ENCODE data around the gene CNIH4.
"Not testable (repeated sequence)": the region's sequence is repeated elsewhere in the genome, so short reads cannot be mapped to it uniquely, and the experiment has no call there.

The CNIH4 gene

GRCh38 chr1:224402472-224403036 lies 45.9 kb downstream of the CNIH4 start:
- no peak for DNase-seq (ENCODE audit: low read depth)

DNA sequence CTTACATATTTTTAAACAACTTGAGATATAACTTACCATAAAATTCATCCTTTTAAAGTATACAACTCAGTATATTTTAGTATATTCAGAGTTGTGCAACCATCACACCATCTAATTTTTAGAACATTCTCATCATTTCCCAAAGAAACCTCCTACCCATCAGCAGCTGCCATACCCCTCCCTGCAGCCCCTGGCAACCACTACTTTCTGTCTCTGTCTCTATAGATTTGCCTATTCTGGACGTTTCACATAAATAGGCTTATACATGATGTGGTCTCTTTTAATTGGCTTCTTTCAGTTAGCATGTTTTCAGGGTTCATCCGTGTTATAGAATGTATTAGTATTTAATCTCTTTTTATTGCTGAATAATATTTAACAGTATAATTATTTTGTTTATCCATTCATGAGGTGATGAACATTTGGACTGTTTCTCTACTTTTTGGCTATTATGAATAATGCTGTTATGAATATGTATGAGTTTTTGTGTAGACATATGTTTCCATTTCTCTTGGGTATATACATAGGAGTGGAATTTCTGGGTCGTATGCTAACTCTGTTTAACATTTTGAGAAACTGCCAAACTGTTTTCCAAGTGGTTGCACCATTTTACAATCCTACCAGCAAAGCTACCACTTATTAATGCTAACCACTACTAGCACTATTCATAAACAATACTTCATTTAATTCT lies 48.4 kb downstream of the CNIH4 start:
- DNase-seq (ENCODE audit: low read depth): no peak

DNA sequence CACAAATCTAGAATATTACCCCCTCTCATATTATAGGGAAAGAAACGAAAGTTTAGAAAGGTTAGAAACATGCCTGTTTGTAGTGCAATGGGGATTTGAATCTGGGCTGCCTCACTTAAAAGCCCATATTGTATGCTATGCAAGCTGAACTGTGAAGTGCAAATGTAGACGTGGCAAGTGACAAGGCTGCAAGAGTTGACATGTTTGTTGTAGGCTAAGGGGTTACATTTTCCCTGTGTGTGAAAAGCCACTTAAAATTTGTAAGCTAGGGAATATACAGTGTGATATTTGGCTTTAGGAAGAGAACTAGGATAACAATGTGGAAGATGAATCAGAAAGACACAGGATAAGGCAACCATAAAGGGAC lies 48.9 kb downstream of the CNIH4 start:
- DNase-seq (ENCODE audit: low read depth): no peak

GRCh38 chr1:224406216-224406615 lies 49.5 kb downstream of the CNIH4 start:
- no peak for DNase-seq (ENCODE audit: low read depth)

DNA sequence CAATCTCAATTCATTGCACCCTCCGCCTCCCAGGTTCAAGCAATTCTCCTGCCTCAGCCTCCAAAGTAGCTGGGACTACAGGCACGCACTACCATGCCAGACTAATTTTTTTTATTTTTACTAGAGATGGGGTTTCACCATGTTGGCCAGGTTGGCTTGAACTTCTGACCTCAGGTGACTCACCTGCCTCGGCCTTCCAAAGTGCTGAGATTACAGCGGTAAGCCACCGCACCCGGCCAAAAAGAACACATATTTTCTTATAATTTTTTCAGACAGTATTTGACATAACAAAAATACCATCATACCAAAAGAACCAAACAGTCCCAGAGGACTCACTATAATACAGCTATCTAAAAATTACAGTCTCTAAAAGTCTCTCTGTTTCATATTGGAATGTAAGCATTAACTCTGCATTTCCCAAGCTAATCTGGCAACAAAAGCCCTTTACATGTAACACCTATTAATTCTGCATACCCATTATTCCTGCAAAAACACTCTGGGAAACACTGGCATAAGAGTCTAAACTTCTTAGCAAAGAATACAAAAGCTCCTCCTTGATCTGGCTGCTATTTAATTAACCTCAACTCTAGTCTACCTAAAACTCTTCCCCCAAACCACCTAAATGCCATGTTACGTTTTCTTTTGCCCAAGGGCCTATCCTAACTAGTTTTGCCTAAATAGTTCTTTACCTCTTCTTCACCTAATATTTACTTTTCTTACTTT lies 51.1 kb downstream of the CNIH4 start:
- no peak for DNase-seq (ENCODE audit: low read depth)

DNA sequence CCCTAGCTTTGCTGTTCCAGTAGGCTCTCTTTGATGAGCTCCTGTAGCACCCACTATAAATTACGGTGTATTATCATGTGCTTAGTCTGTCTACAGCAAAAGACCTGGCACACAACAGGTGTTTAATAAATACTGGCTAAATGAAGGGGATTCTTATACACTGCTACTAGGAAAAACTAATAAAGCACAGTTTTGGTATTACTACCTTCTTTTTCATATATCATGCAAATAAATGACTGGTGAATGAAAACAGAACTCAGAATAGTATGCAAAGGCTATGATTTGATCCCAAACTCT lies 51.6 kb downstream of the CNIH4 start:
- no peak for DNase-seq (ENCODE audit: low read depth)

DNA sequence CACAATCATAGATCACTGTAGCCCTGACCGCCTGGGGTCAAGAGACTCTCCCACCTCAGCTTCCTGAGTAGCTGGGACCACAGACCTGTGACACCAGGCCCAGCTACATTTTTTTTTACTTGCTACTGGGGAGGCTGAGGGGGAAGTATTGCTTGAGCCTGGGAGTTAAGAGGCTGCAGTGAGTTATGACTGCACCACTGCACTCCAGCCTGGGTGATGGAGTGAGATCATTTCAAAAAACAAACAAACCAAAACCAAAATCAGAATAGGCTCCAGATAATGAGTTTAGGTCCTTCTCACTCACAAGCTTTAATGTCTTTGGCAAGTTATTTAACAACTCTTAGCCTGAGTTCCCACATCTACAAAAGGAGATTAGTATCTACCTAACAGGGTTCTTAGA lies 55.1 kb downstream of the CNIH4 start:
- DNase-seq (ENCODE audit: low read depth): no peak

DNA sequence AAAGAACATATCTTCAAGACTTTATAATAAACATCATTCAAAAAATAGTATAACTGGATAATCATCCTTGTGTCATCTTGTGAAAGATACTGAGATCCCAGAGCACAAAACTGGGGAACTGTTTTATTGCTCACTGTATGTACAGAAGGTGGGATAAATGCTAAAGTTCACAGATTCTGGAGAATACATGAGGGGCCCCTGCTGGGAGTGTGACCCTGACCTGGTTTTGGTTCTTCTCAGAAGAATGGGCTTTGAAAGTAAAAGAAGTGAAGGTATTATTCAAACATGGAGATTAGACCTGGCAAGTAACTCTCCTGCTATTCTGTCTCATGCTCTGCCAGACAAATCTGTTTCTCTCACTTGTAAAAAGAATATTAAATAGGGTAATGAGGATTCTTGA lies 63.4 kb downstream of the CNIH4 start:
- no peak for DNase-seq (ENCODE audit: low read depth)

DNA sequence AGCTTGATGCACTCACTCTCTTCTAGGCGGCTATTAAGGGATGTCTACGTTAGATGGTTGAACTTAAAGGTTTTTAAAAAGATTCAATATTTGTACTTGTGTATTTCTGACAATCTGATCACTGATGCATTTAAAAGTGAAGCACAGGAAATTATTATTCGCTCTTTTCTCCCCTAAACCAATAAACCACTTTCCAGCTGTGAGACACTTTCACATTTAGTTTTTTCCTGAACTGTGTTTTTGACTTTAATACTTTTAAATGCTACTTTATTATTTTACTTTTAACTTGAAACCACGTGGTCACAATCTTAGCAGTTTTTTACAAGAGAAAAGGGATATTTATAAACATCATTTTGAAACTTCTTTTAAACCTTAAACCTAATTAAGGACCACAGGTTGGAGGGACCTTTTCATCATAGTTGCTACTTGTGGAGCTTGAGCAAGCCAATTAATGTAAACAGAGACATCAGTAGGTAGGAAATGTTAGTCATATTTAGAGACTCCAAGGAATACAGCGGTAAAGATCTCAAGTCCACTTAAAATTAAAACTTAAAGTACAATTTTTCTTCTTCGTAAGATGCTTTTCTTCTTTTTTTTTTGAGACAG lies 68.7 kb downstream of the CNIH4 start:
- DNase-seq (ENCODE audit: low read depth): no peak

DNA sequence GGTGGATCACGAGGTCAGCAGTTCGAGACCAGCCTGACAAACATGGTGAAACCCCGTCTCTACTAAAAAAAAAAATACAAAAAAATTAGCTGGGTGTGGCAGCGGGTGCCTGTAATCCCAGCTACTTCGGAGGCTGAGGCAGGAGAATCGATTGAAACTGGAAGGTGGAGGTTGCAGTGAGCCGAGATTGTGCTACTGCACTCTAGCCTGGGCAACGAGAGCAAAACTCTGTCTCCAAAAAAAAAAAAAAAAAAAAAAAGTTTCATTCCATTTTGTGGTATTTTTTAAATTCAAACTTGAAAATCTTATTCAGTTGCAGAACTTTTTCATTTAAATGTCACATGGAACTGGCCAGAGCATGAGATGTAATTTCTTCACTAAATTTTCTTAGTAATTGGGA lies 70.2 kb downstream of the CNIH4 start:
- DNase-seq (ENCODE audit: low read depth): not testable (repeated sequence)

- DNase-seq (ENCODE audit: low read depth): no peak
Measured at GRCh38 chr1:224427346-224427745, 70.7 kb downstream of the CNIH4 start.

GRCh38 chr1:224428713-224429112 lies 72.0 kb downstream of the CNIH4 start:
- DNase-seq (ENCODE audit: low read depth): not testable (repeated sequence)
